NOMO-1 (cell line): Measurements from ENCODE around the gene PRSS56.
A peak's percentile ranks its signal among the peaks of the same experiment; 100 is the strongest.
"Not testable (repeated sequence)": the region's sequence is repeated elsewhere in the genome, so short reads cannot be mapped to it uniquely, and the experiment has no call there.

Experiments
- DNase-seq, 2 experiments: peaks; one replicate each; lab custom pipeline; 2025; ENCODE audit not compliant: unreplicated experiment in 2 of 2; lab: John Stamatoyannopoulos, UW

The PRSS56 gene

GRCh38 chr2:232563580-232563979 lies 43.4 kb downstream of the PRSS56 start:
- DNase-seq: no peak

DNA sequence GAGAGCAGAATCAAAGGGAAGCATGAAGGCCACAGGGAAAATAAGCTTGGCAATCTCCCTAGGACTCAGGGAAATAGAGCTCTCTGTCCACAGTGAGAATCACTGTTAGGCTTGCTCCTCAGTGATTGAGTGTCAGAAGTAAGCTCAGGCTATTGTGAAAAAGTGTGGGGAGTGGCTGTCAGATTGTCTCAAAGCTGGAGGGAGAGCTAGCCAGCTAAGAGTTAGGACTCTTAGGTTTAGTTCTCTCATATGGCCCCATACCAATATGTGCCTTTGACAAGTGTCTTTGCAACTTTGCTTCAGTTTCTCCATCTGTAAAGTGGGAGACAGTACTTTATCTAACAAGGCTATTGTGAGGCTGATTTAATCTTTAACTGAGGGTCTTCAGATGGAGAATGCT lies 47.5 kb downstream of the PRSS56 start:
- no peak for DNase-seq

DNA sequence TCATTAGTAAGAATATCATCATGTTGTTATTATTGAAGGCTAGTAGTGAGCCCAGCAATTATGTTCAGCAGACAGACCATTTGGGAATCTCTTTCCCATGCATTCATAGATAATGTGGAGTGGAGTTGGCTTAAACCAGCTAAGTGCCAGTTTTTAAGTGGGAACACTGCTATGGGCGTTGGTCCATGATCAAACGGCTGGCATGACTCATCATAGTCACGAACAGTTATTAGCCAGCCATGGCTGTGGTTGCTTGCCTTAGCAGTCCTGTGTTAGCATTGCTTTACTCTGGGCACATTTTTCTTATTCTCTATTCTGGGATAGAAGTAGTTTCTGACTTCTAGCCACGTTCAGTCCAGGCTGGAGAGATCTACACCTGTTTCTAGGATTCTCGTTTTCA lies 48.0 kb downstream of the PRSS56 start:
- DNase-seq: peak; percentile 24 to 59

DNA sequence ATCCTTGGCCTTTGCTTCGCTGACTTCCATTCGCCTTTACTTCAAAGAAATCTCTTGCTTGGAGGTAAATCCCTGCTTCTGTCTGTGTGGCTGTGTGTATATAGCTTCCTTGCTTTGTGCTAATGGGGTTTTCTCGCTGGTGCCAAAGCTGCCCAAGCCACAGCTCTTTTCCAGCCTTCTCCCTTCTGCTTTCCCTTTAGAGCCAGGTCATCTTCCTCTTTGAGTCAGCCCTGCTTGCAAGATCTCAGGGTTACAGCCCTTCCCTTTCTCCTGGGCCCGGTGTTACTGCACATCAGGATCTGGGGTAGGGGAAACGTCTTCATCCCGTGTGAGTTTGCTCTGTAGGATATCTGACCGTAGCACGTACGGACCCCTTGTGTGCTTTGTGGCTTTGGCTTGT lies 49.4 kb downstream of the PRSS56 start:
- no peak for DNase-seq

DNA sequence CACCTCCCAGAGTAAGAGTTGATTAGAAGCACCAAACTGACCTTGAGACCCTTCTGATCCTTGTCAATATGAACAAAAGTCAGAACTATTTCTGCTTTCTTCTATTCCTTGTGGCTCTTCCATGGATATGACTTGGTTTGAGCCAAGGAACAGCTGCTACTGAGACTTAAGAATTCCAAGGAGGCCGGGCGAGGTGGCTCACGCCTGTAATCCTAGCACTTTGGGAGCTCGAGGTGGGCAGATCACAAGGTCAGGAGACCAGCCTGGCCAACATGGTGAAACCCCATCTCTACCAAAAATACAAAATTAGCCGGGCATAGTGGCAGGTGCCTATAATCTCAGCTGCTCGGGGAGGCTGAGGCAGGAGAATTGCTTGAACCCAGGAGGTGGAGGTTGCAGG lies 50.3 kb downstream of the PRSS56 start:
- DNase-seq: not testable (repeated sequence)

- no peak for DNase-seq
Measured at GRCh38 chr2:232571026-232571474, 50.9 kb downstream of the PRSS56 start.

DNA sequence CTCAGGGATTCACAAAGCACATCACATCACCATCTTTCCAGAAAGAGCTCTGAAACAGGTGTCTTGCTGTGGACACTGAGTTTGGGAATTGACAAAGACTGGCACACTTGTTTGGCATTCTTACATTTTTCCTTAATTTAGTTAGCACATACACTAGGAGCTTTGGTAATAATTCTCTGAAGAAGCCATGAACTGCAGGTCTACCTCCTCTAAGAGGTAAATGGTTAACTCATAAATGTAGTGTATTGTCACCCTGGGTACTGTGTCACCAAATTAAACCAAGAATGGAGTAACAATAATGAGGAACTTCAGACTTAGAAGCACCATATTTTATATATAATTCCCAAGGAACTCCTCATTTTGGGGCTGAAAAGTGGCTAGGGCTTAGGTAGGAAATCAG lies 52.9 kb downstream of the PRSS56 start:
- no peak for DNase-seq

GRCh38 chr2:232573771-232574435 lies 53.7 kb downstream of the PRSS56 start:
- no peak for DNase-seq

- no peak for DNase-seq
Measured at GRCh38 chr2:232574674-232575403, 54.7 kb downstream of the PRSS56 start.
